CD4-positive, CD25-positive, alpha-beta regulatory T cell (primary cell): Measurements from ENCODE around the gene CTTN. TPM values are rescaled to one million over a fixed set of nuclear protein-coding genes. Genes with fewer than 3 reads are reported as not detected.

ENCODE experiments used
- ATAC-seq, 2 donors: fragments of 150-1000 bp; cut with Tn5 transposase; one replicate each; pipeline ENCODE4 v1.10.0; 2021; ENCODE audit warnings: low read depth in 2 of 2, moderate number of reproducible peaks in 2 of 2, moderate library complexity in 1 of 2
- DNase-seq, 3 donors: peaks; one replicate each; pipeline versions ENCODE4 v3.0.0 to v3.0.0-alpha.2; 2012 to 2022; ENCODE audit warnings: mixed read lengths in 1 of 3
- H3K27ac ChIP-seq: one replicate; pipeline ENCODE4 v1.7.0; 2013; ENCODE audit warnings: mild to moderate bottlenecking, low read length; ENCODE audit not compliant: insufficient read depth, poor library complexity, severe bottlenecking
- H3K27me3 ChIP-seq: one replicate; pipeline ENCODE4 v1.7.0; 2013; ENCODE audit warnings: low read length; ENCODE audit not compliant: control insufficient read depth, insufficient read depth
- H3K36me3 ChIP-seq: one replicate; pipeline ENCODE4 v1.7.0; 2013; ENCODE audit warnings: mild to moderate bottlenecking, low read length, moderate library complexity; ENCODE audit not compliant: control insufficient read depth, insufficient read depth
- H3K4me1 ChIP-seq: 2 replicates; pipeline ENCODE4 v1.7.0; 2013; ENCODE audit warnings: mild to moderate bottlenecking, low read length; ENCODE audit not compliant: insufficient read depth, control insufficient read depth, poor library complexity, severe bottlenecking
- H3K4me3 ChIP-seq: one replicate; pipeline ENCODE4 v1.7.0; 2013; ENCODE audit warnings: low read depth, mild to moderate bottlenecking, low read length, moderate library complexity
- H3K9me3 ChIP-seq, 2 experiments: 1 replicate in 1 of 2; 2 replicates in 1 of 2; pipeline ENCODE4 v1.7.0; 2013; ENCODE audit warnings: low read length in 2 of 2, mild to moderate bottlenecking in 1 of 2, moderate library complexity in 1 of 2; ENCODE audit not compliant: control insufficient read depth in 2 of 2
- H3K27ac Mint-ChIP-seq, 3 donors: one replicate each; pipeline ENCODE4 v1.8.0; 2020 to 2022; ENCODE audit warnings: mild to moderate bottlenecking in 3 of 3, mixed read lengths in 3 of 3, moderate library complexity in 2 of 3
- H3K27me3 Mint-ChIP-seq: one replicate; pipeline ENCODE4 v1.8.0; 2022; ENCODE audit warnings: mild to moderate bottlenecking, mixed read lengths
- H3K36me3 Mint-ChIP-seq: one replicate; pipeline ENCODE4 v1.8.0; 2020; ENCODE audit warnings: mixed read lengths
- H3K4me1 Mint-ChIP-seq, 4 donors: one replicate each; pipeline ENCODE4 v1.8.0; 2020 to 2022; ENCODE audit warnings: mixed read lengths in 4 of 4, mild to moderate bottlenecking in 1 of 4
- H3K4me3 Mint-ChIP-seq, 4 donors: one replicate each; pipeline ENCODE4 v1.8.0; 2020 to 2022; ENCODE audit warnings: mild to moderate bottlenecking in 4 of 4, mixed read lengths in 4 of 4, moderate library complexity in 3 of 4
- H3K9me3 Mint-ChIP-seq, 7 donors: one replicate each; pipeline ENCODE4 v1.8.0; 2020 to 2022; ENCODE audit warnings: mixed read lengths in 7 of 7, mild to moderate bottlenecking in 3 of 7, moderate library complexity in 2 of 7
- polyA plus RNA-seq, 4 donors: library from polyadenylated mRNA; unstranded; fragments of 300-500 nt; fragmentation: Illumina TruSeq; gene quantifications; one replicate each; pipeline ENCODE4 v1.2.3, GENCODE V29; 2021
- total RNA-seq: library from RNA; stranded (reverse); gene quantifications from one replicate; pipeline ENCODE4 v1.2.3, GENCODE V29; 2022

The CTTN gene
- total and polyA plus RNA-seq, 5 donors from 2014 or later, result 0.37 to 5.4 TPM; not detected in 3

- no peaks in the 10 kb centered on the region for H3K4me1 Mint-ChIP-seq
- peaks cover 65% of the 10 kb centered on the region for H3K36me3 ChIP-seq
- no peak overlapping the region for H3K27ac Mint-ChIP-seq
Observed at GRCh38 chr11:70354629-70355028, 43.7 kb upstream of the CTTN start.

GRCh38 chr11:70358753-70359152 is 39.6 kb upstream of the CTTN start:
- Mint-ChIP-seq H3K4me1 (no peaks in the 10 kb centered on the region), H3K9me3 (no peaks in the 10 kb centered on the region), H3K36me3 (peaks cover 61% of the 10 kb centered on the region), H3K27ac (no peak overlapping the region), H3K27me3 (peaks cover 4% of the 10 kb centered on the region), H3K4me3 (no peak overlapping the region)
- H3K27ac ChIP-seq, result no peak overlapping the region
- peaks cover 82% of the 10 kb centered on the region for H3K36me3 ChIP-seq
- no peak overlapping the region for H3K4me3 ChIP-seq
- no peak for DNase-seq
- no peaks in the 10 kb centered on the region for H3K9me3 ChIP-seq
- H3K27me3 ChIP-seq, result no peaks in the 10 kb centered on the region
- ATAC-seq, result no peak
- H3K4me1 ChIP-seq, result no peaks in the 10 kb centered on the region

More at GRCh38 chr11:70354629-70355028, 43.7 kb upstream of the CTTN start:
- Histone ChIP-seq H3K9me3 (no peaks in the 10 kb centered on the region), H3K4me3 (no peak overlapping the region), H3K4me1 (no peaks in the 10 kb centered on the region), H3K27me3 (no peaks in the 10 kb centered on the region), H3K27ac (no peak overlapping the region)
- ATAC-seq (no peak), DNase-seq (no peak)
- peaks cover 4% of the 10 kb centered on the region for H3K27me3 Mint-ChIP-seq
- H3K4me3 Mint-ChIP-seq, result no peak overlapping the region
- H3K9me3 Mint-ChIP-seq, result no peaks in the 10 kb centered on the region
- H3K36me3 Mint-ChIP-seq, result peaks cover 59% of the 10 kb centered on the region

GRCh38 chr11:70359451-70360205 is 38.7 kb upstream of the CTTN start:
- peaks cover 3% of the 10 kb centered on the region for H3K4me1 ChIP-seq
- H3K27ac ChIP-seq, result no peak overlapping the region
- Mint-ChIP-seq H3K4me3 (no peak overlapping the region), H3K4me1 (peaks cover 2 to 4% (median 3%) of the 10 kb centered on the region in 4 donors), H3K9me3 (no peaks in the 10 kb centered on the region), H3K36me3 (peaks cover 58% of the 10 kb centered on the region), H3K27ac (no peak overlapping the region), H3K27me3 (no peaks in the 10 kb centered on the region)
- no peak for DNase-seq
- no peak overlapping the region for H3K4me3 ChIP-seq
- no peak for ATAC-seq
- no peaks in the 10 kb centered on the region for H3K27me3 ChIP-seq
- H3K9me3 ChIP-seq, result no peaks in the 10 kb centered on the region
- H3K36me3 ChIP-seq, result peaks cover 73% of the 10 kb centered on the region

- Mint-ChIP-seq H3K36me3 (peaks cover 60% of the 10 kb centered on the region), H3K27ac (no peak overlapping the region), H3K4me1 (peaks cover 8 to 10% (median 8%) of the 10 kb centered on the region in 4 donors), H3K4me3 (no peak overlapping the region), H3K27me3 (no peaks in the 10 kb centered on the region), H3K9me3 (no peaks in the 10 kb centered on the region)
- Histone ChIP-seq H3K36me3 (peaks cover 68% of the 10 kb centered on the region), H3K4me3 (no peak overlapping the region), H3K4me1 (peaks cover 8% of the 10 kb centered on the region), H3K9me3 (no peaks in the 10 kb centered on the region), H3K27ac (no peak overlapping the region), H3K27me3 (no peaks in the 10 kb centered on the region)
- no peak for DNase-seq
- no peak for ATAC-seq
Observed at GRCh38 chr11:70360211-70360610, 38.1 kb upstream of the CTTN start.

GRCh38 chr11:70364178-70364577 is 34.2 kb upstream of the CTTN start:
- ATAC-seq, result no peak
- Histone ChIP-seq H3K27me3 (no peaks in the 10 kb centered on the region), H3K9me3 (no peaks in the 10 kb centered on the region), H3K27ac (no peak overlapping the region), H3K36me3 (peaks cover 45% of the 10 kb centered on the region), H3K4me1 (peaks cover 29% of the 10 kb centered on the region), H3K4me3 (no peak overlapping the region)
- peaks cover 21 to 30% (median 26%) of the 10 kb centered on the region in 4 donors for H3K4me1 Mint-ChIP-seq
- H3K9me3 Mint-ChIP-seq, result peaks cover 0 to 2% (median 0%) of the 10 kb centered on the region in 7 donors
- peaks cover 45% of the 10 kb centered on the region for H3K36me3 Mint-ChIP-seq
- H3K27ac Mint-ChIP-seq, result no peak overlapping the region
- DNase-seq, result no peak
- no peaks in the 10 kb centered on the region for H3K27me3 Mint-ChIP-seq
- no peak overlapping the region for H3K4me3 Mint-ChIP-seq

- H3K4me3 ChIP-seq, result peak overlapping the region; percentile 49
- Mint-ChIP-seq H3K36me3 (peaks cover 44% of the 10 kb centered on the region), H3K4me3 (peak overlapping the region; percentile 28 to 85 (median 68)), H3K27me3 (no peaks in the 10 kb centered on the region), H3K27ac (peak overlapping the region in 2 of 3 donors; percentile 57 to 80), H3K9me3 (peaks cover 0 to 2% (median 0%) of the 10 kb centered on the region in 7 donors), H3K4me1 (peaks cover 21 to 31% (median 26%) of the 10 kb centered on the region in 4 donors)
- no peaks in the 10 kb centered on the region for H3K9me3 ChIP-seq
- no peaks in the 10 kb centered on the region for H3K27me3 ChIP-seq
- peak in 2 of 3 donors; percentile 31 to 75 for DNase-seq
- H3K27ac ChIP-seq, result no peak overlapping the region
- ATAC-seq, result peak; percentile 74 to 82
- peaks cover 38% of the 10 kb centered on the region for H3K36me3 ChIP-seq
- H3K4me1 ChIP-seq, result peaks cover 29% of the 10 kb centered on the region
Observed at GRCh38 chr11:70364745-70365543, 33.4 kb upstream of the CTTN start.

GRCh38 chr11:70365544-70365927 is 32.8 kb upstream of the CTTN start:
- DNase-seq (no peak), ATAC-seq (no peak)
- Histone ChIP-seq H3K9me3 (no peaks in the 10 kb centered on the region), H3K27ac (no peak overlapping the region), H3K36me3 (peaks cover 32% of the 10 kb centered on the region), H3K4me1 (peaks cover 29% of the 10 kb centered on the region), H3K4me3 (peak overlapping the region; percentile 49), H3K27me3 (no peaks in the 10 kb centered on the region)
- Mint-ChIP-seq H3K36me3 (peaks cover 48% of the 10 kb centered on the region), H3K27ac (peak overlapping the region in 2 of 3 donors; percentile 34 to 57), H3K9me3 (peaks cover 0 to 2% (median 0%) of the 10 kb centered on the region in 7 donors), H3K4me3 (peak overlapping the region in 3 of 4 donors; percentile 56 to 85 (median 81)), H3K4me1 (peaks cover 21 to 33% (median 26%) of the 10 kb centered on the region in 4 donors), H3K27me3 (no peaks in the 10 kb centered on the region)
